Measurements from ENCODE around the gene MRGPRF.

Gene MRGPRF

DNA sequence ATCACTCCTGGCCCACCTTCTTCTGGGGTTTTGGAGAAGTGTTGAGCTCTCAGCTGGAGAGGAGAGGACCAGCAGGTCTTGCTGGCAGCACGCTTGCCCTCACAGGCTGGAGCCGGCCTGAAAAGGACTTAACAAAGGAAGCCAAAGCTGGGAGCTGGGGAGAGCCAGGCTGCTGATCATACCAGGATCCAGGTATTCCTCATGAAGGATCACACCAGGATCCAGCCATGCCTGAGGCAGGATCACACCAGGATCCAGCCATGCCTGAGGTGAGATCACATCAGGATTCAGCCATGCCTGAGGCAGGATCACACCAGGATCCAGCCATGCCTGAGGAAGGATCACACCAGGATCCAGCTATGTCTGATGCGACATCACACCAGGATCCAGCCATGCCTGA lies 49.3 kb downstream of the MRGPRF start:
- DNase-seq (ENCODE audit: low read depth, low spot score) = no peak

DNA sequence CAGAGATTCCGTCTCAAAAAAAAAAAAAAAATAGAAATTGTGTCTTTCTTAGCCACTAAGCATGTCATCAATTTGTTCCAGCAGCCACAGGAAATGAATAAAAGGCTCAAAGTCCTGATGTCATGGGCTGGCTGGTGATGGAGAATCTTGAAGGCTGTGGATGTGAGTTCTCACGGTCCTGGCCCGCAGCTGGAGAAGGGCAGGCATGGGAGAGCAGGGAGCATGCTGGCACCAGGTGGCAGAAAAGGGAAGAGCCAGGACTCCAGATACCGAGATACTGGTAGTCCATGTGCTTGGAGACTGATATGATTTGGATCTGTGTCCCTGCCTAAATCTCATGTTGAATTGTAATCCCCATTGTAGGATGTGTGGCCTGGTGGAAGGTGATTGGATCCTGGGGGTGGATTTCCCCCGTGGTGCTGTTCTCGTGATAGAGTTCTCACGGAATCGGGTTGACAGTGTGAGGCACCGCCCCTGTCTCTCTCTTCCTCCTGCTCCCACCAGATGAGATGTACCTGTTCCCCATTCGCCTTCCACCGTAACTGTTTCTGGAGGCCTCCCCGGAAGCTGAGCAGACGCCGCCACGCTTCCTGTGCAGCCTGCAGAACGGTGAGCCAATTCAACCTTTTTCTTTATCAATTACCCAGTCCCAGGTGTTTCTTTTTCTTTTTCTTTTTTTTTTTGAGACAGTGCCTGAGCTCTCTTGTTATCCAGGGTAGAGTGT lies 50.4 kb downstream of the MRGPRF start:
- no peak for DNase-seq (ENCODE audit: low read depth, low spot score)

DNA sequence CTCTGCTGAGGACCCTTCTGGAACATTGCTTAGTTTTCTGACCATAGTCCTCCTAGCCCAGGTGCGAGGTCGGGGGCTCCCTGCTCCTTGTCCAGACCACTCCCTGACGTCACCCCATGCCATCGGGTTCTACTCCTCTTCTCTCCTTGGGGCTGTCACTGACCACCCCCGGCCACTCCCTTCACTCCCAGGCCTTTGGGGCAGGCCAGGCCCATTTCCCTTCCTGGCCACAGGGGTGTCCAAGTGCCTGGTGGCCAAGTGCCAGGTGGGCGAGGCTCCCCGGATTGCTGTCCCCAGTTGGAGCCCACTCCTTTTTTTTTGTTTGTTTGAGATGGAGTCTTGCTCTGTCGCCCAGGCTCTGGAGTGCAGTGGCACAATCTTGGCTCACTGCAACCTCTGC lies 51.8 kb downstream of the MRGPRF start:
- no peak for DNase-seq (ENCODE audit: low read depth, low spot score)

DNA sequence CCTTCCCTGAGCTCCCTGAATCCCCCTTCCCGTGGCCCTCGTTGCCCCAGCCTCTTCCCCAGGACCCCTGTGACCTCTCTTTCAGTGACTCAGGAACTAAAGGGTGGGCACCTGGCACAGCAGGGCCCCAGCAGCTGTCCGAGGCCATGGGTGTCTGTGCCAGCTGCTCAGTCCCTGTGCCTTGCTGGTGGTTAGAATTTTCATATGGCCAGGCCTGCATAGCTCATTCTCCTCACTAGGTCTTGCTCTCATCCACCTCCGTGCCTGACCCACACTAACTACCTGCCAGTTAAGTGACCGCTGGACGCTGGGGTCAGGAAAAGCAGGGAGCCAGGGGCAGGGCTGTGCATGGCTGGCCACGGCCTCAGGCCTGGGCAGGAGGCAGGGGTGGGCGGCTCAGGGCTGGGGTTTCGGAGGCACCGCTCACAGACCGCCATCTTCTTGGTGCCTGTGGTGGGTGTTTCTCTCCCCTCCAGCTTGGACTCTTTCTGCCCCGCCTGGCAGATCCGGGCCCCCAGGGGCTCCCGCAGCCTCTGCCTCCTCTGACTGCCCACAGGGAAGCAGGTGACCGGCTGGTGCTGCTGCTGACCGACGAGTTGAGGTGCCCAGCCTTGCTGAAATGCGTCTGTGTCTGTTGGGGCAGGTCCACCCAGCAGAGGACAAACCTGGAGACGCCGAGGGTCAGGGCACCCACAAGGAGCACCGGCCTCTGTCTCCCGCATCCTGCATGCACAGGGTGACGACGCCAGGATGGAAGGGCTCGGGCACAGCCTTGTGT lies 52.6 kb downstream of the MRGPRF start:
- DNase-seq (ENCODE audit: low read depth, low spot score) = no peak

DNA sequence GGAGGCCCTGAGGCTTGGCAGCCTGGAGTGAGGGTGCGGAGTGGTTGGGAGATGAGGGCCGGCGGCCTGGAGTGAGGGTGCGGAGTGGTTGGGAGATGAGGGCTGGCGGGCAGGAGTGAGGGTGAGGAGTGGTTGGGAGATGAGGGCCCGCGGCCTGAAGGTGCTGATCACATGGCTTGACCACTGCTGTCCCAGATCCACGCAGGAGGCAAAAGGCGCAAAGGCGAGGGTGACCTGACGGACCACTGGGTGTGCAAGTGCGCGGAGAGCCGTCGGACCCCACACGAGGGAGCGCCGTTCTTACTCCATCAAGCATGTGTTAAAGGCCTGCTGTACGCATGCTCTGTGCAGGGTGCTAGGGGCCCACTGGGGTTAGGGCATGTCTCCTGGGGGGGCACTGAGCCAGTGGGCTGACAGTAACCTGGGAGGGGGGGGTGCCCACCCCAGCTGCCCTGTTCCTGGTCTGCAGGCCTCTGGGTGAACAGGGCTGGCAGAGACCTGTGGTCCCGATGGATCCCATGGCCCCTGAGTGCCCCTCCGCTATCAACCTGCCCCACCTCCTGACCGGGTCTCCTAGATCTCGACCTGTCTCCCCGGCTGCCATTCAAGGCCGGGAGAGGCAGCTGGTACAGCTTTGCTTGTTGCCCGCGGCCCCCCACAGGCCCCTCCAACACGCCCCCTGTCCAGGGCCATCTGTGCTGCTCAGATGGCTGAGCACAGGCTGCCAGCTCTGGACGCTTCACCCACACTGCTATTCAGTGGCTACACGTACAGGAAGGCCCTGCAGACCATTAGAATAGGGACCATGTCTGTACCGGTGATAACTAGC lies 53.4 kb downstream of the MRGPRF start:
- DNase-seq (ENCODE audit: low read depth, low spot score) = no peak

- no peak for DNase-seq (ENCODE audit: low read depth, low spot score)
Measured at GRCh38 chr11:68958211-68958610, 54.8 kb downstream of the MRGPRF start.

- no peak for DNase-seq (ENCODE audit: low read depth, low spot score)
Measured at GRCh38 chr11:68956547-68957254, 56.3 kb downstream of the MRGPRF start.

DNA sequence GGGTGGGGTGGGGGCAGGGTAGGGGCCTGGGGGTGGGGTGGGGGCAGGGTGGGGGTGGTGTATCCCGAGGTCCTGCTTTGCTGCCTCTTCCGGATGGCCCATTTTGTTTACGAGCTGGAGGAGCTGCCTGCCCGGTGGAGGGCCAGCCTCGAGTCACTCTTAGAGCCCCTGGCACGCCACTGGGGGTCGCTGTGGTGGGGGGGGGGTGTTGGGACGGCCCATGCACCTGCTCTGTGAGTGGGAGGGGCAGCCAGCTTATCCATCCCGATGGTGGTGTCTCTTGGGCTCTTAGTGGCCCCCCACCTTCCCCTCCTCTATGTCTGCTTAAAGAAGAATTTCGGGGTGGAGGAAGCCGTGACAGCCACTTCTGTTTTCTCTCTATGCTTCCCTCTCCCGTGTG lies 56.9 kb downstream of the MRGPRF start:
- DNase-seq (ENCODE audit: low read depth, low spot score) = peak; percentile 40

GRCh38 chr11:68955607-68955958 lies 57.5 kb downstream of the MRGPRF start:
- no peak for DNase-seq (ENCODE audit: low read depth, low spot score)

DNA sequence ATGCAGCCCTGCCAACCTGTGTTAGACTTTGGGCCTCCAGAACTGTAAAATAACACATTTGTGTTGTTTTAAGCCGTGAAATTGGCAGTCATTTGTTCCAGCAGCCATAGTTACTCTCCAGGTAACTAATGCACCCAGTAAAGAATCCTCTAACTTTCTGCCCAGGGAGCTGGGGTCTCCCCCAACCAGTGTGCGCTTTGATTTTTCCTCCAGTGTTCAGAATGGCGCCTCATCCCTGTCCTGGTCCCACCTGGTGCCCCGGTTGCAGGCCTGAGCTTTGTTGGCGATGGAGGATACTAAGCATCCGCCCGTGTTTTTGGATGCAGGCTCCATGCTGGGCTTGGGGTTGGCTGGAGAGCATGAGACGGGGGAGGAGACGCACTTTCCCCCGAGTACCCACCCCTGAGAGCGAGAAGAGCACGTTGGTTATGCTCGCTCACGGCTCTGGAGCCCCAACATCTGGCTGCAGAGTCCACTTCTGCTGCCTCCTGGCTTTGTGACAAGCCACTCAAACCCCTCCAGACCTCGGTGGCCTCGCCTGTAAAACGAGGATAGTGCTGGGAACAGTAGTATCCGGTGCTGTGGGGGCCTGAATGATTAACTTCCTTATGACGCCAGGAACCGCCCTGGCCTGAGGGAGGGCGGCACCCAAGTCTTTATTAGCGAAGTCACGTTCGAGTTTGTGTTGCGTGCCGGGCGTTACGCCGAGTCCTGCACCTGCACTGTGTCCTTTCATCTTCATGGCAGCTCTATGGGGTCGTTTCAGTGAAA lies 58.0 kb downstream of the MRGPRF start:
- no peak for DNase-seq (ENCODE audit: low read depth, low spot score)
